Epithelial cell of prostate (primary cell): ENCODE data around the gene RNFT1.
"Not testable (repeated sequence)": the region's sequence is repeated elsewhere in the genome, so short reads cannot be mapped to it uniquely, and the experiment has no call there.

ENCODE experiments used
- DNase-seq: peaks from one replicate; pipeline ENCODE4 v3.0.0-alpha.2; 2011; ENCODE audit warnings: low read depth, low spot score
- H3K27ac ChIP-seq: fragments of 450-650 bp; 2 replicates; pipeline ENCODE4 v1.5.1; 2017; ENCODE audit warnings: mild to moderate bottlenecking

The RNFT1 gene

GRCh38 chr17:59933317-59933716 lies 31.2 kb downstream of the RNFT1 start:
- not testable (repeated sequence) for H3K27ac ChIP-seq, DNase-seq

GRCh38 chr17:59930768-59931167 lies 33.8 kb downstream of the RNFT1 start:
- DNase-seq = not testable (repeated sequence)

GRCh38 chr17:59930121-59930520 lies 34.4 kb downstream of the RNFT1 start:
- not testable (repeated sequence) for H3K27ac ChIP-seq, DNase-seq

More at GRCh38 chr17:59930768-59931167, 33.8 kb downstream of the RNFT1 start:
- not testable (repeated sequence) for H3K27ac ChIP-seq

- H3K27ac ChIP-seq, DNase-seq: not testable (repeated sequence)
Observed at GRCh38 chr17:59920637-59921036, 43.9 kb downstream of the RNFT1 start.

GRCh38 chr17:59916446-59916845 lies 48.1 kb downstream of the RNFT1 start:
- DNase-seq = no peak
- H3K27ac ChIP-seq = no peak overlapping the region

GRCh38 chr17:59914274-59914854 lies 50.2 kb downstream of the RNFT1 start:
- DNase-seq = no peak
- no peak overlapping the region for H3K27ac ChIP-seq

- H3K27ac ChIP-seq = no peak overlapping the region
- no peak for DNase-seq
Observed at GRCh38 chr17:59907467-59907866, 57.1 kb downstream of the RNFT1 start.

GRCh38 chr17:59903455-59903854 lies 61.1 kb downstream of the RNFT1 start:
- DNase-seq = no peak
- H3K27ac ChIP-seq = no peak overlapping the region
